Putamen (tissue), 1 donor: ENCODE data around the gene PPP1R16B.
A peak's percentile ranks its signal among the peaks of the same experiment; 100 is the strongest.
"Not testable (repeated sequence)": the region's sequence is repeated elsewhere in the genome, so short reads cannot be mapped to it uniquely, and the experiment has no call there.

Experiments
- DNase-seq: peaks from one replicate; pipeline ENCODE4 v3.0.0-alpha.2; 2016; ENCODE audit warnings: low spot score

Gene PPP1R16B

DNA sequence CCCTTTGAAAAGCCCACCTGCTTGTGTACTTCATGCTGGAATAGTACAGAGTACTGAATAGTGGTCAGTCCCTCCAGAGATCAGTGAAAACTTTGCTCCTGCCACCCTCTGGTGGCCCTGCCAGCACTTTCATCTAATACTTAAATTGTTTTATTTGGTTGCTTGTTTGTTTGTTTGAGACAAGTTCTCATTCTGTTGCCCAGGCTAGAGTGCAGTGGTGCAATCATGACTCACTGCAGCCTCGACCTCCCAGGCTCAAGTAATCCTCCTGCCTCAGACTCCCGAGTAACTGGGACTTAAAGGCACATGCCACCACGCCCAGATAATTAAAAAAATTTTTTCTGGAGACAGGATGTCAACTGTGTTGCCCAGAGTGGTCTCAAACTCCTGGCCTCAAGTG, 129.8 kb downstream of the PPP1R16B start:
- no peak for DNase-seq

- no peak for DNase-seq
Measured at GRCh38 chr20:38935967-38936407, 130.5 kb downstream of the PPP1R16B start.

DNA sequence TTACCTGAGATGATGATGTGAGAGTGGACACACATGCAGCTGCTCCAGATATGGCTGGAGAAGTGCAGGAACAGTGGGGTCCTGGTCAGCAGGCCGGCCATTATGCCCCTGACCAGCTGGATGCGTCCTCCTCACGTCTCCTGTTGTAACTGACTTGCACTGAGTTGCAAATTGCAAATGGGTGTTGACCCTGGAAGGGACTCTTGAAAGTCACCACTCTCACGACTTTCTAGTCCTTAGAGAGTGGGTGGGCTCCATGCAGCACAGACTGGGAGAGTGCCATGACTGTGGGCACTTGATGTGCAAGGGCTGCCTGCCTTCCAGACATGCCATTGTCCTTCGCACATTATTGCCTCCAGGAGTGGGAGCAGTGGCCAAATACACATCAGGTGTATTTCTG, 131.5 kb downstream of the PPP1R16B start:
- DNase-seq, result no peak

DNA sequence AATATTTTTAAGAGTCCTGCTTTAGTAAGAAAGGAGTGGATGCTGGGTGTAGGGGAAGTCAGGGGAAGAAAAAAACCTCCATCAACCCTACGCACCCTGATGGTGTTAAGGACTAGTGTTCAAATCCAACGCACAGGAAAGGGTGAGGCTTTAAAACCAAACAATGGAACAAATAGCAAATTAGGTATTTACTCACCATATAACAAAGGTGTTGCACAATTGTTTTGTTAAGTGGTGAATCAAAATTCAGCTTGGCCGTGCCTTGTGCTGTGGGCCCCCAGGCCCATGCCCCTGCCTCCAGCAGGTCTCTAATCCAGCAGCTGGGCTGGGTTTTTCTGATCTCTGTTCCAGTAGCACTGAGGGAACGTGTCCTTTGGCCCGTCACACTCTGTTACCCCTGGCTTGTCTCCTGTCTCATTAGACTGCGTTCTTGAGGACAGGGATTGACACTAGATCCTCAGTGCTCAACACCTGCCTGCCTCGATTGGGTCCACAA, 132.5 kb downstream of the PPP1R16B start:
- DNase-seq, result no peak

DNA sequence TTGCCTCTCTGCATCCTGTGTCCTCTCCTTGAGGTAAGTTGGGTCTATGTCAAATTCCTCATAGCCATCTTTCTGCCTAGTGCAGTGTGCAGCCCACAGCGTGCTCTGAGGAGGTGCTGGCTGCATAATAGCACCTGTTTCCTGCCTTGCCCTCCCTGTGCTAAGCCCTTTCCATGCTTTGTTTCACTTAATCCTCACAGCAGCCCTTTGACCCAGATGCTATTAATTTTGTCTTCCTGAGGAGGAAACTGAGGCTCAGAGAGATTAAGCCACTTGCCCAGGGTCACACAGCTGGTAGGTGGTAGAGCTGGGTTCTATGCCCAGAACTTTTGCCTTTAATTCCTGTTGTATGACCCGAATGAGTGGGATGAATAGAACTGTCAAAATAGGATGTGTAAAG, 134.2 kb downstream of the PPP1R16B start:
- DNase-seq, result no peak

DNA sequence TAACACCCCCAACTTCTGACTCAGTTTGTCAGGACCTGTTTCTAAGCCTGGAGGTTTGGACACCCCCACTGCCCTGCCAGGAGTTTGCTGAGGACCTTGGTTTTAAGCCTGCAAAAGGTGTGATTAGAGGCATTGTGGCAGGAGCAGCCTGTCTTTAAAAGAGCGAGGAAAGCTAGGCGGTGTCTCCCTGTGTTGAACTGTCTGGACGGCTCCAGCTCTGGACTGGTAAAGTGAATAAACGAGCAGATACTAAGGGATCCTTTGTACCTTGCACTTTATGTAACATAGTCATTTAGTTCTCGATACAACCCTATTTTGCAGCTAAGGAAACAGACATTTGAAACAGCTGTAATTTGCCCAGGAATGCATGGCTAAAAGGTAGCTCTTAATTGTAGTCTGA, 135.1 kb downstream of the PPP1R16B start:
- DNase-seq, result no peak

DNA sequence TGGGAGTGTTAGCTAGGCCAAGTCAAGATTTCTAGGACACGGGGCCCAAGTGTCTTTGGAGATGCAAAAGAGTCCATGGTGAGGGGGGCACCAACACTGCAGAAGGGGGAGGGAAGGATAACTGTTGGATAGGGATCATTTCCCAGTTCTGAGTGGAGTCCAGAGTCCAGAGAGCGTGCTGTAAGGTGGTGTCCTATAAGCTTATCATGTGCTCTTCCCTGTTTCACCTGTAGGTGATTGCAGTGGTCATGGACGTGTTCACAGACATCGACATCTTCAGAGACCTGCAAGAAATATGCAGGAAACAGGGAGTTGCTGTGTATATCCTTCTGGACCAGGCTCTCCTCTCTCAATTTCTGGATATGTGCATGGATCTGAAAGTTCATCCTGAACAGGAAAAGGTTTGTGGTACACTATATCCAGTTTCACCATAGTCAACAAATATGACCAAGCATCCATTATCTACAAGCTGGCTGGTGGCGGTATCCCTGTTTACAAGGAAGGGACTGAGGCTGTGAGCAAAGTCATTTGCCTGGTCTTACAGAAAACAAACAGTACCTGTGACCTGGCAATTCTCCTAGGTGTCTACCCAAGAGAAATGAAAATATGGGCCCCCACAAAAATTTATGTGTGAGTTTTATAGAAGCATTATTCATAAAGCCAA, 136.4 kb downstream of the PPP1R16B start:
- DNase-seq, result no peak

DNA sequence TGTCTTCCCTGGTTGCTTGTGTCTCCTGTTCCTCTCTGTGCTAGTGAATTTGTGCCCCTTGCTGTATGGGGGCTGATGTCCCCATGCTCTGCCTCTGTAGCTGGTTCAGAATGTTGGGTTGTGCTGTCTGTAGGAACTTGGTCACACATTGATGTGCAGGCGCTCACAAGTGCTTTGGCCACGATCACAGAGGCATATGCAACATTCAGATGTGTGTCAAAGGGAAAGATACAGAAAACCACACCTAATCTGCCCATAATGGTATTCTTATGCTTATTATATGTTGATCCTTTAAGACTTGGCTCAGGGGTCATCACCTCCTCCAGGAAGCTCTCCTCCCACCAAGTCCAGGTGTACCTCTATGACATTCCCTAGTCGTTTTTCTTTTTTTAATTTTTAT, 139.5 kb downstream of the PPP1R16B start:
- DNase-seq, result no peak

GRCh38 chr20:38946836-38947235, 141.3 kb downstream of the PPP1R16B start:
- DNase-seq, result no peak

DNA sequence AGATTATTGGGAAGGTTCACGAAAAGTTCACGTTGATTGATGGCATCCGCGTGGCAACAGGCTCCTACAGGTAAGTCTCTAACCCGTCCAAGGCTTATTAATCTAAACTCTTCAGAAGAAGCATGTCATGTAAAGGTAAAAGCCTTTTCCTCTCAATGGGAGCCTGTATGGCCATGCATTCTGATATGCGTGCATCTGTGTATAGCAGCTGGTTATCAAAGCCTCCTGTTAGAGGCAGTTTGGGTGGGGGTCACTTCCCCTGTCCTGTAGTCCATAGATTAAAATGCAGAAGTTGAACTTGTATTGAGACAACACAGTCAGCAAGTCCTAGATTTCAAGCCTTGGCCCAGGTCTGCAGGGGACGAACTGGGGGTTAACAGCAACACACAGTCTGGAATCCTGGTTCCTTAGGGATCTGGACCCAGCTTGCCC, 142.4 kb downstream of the PPP1R16B start:
- DNase-seq, result no peak

GRCh38 chr20:38950254-38950653, 144.8 kb downstream of the PPP1R16B start:
- DNase-seq, result no peak

GRCh38 chr20:38951611-38952010, 146.1 kb downstream of the PPP1R16B start:
- no peak for DNase-seq

- no peak for DNase-seq
Measured at GRCh38 chr20:38952153-38952552, 146.7 kb downstream of the PPP1R16B start.

DNA sequence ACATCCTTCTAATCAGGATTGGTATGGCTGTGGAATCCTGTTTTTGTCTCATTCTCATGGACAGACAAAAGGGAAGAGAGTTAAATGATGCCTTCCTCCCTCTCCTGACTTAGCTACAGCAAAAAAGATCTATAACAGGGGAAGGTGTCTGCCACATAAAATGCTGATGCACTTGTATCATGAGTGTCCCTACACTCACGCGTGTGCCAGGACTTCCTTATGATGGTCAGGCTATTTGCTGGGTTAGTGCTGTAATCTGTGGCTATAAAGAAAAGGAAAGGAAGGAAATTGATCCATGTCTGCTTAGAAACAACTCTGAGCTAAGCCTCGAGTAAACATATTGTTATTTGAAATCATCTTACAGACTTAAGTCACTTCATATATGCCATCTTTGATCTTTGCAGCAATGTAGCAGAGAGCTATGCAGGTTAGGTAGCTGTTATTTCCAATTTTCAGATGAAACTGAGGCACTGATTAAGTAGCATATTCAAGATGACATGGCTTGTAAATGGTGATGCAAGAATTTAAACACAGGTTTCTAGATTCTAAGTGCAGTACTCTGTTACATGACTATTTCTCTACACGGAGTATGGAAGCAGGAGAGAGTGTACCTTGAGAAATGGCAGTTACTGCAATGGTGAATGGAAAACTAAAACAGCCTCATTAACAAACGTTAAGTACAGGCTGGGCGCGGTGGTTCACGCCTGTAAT, 148.3 kb downstream of the PPP1R16B start:
- no peak for DNase-seq

GRCh38 chr20:38957235-38957876, 151.9 kb downstream of the PPP1R16B start:
- no peak for DNase-seq

DNA sequence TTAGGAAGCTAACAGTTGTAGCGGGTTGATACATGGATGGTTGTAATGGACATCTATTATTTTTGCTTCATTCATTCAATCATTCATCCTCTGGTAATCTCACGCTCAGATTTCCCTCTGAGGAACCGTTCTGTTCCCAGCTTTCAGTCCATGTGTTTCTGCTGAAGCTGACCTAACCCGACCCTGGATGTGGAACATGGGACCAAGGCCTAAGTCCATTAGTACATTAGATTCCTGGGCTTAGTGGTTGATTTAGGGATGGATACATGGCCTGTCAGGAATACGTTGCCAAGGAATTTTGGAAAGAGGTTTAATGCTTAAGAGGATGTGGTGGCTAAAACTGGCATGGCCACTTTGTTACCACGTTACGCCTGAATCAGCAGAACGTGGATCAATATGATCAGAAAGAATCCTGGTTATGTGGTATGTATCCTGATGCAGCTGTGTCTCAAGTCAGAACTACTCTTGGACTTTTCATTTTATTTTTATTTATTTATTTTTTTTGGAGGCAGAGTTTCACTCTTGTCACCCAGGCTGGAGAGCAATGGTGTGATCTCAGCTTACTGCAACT, 152.5 kb downstream of the PPP1R16B start:
- no peak for DNase-seq

- DNase-seq, result not testable (repeated sequence)
Measured at GRCh38 chr20:38960187-38960687, 154.7 kb downstream of the PPP1R16B start.

DNA sequence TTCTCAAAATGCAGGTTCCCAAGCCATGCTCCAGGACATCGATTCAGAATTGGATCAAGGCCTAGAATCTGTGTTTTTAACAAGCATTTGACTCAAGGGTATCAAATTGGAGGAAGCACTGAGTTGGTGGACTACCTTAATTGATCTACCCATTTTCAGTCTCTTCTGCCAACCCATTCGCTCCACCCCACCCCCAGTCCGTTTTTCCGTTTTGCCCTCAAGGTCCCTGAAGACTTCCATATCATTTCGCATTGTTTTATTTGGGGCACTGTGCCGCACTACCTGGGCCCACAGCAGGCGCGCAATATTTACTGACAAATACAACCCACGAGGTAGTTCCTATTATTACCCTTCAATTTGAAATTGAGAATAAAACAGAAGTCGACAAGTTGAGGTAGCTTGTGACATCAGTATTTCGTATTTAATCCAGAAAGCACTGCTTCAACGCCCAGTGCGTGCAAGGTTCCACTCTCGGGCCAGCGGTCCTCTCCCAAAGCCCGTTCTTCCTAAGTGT, 156.1 kb downstream of the PPP1R16B start:
- no peak for DNase-seq

- DNase-seq, result peak; percentile 98
Measured at GRCh38 chr20:38962044-38962927, 156.8 kb downstream of the PPP1R16B start, which contains the start of gene DHX35. DHX35 (plus strand) TSS chr20:38962344; CDS start chr20:38962368, 24 bp downstream.

- no peak for DNase-seq
Measured at GRCh38 chr20:38962928-38963401, 157.5 kb downstream of the PPP1R16B start.

DNA sequence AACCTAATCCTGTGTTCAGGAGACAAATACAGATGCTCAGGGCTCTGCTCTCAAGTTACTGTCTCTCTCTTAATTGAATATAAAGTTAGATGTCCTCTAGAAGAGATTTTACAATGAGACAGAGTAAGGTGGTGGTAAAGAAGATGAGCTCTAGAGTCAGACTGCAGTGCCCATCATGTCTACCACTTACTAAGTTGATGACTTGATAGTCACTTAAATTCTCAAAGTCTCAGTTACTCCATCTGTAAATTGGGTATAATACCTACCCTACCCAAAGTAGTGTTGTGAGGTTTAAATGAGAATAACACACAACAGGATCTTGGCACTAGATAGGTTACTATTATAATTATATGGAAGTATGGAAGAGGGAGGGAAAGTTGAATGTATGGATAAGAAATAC, 158.2 kb downstream of the PPP1R16B start:
- DNase-seq, result no peak
